ENCODE measurements around the gene MTURN. TPM values are rescaled to one million over a fixed set of nuclear protein-coding genes. Genes with fewer than 3 reads are reported as not detected.

The MTURN gene
- total and polyA plus RNA-seq, 10 of the 15 experiments (the other 5 are each of a cell fraction or from before 2014, with no cell fraction given): 0.52 to 5.0 (median 3.3) TPM

DNA sequence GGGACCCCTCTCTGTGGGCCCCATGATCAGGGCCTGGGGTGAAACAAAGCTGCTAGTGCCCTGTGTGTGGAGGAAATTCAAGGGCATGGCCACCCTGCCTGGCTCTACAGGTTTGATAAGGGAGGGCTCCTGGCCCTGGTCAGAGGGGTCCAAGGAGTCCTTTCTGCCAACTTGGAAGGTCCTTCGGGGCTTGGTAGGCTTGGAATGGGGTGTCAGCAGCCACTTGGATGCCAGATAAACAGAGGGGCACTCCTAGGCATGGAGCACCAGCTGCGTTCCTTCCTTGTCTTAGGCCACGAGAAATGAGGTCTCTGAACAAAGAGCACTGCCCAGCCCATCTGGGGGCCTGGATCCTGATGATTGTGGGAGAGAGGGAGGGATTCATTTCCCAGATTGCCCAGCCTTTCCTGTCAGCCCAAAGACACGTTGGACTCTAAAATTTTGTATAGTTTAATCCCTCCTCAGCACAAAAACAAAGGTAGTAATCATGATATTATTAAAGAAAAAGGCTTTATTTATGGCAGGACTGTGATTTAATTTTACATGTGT, 5.1 kb downstream of the MTURN start:
- POLR2A ChIA-PET: no interaction called here
- intact Hi-C loops (cut with micrococcal nuclease; ENCODE audit: unreplicated experiment): no loop called here
- Histone ChIP-seq H3K27me3 (replicated peaks in 1 of 2; ENCODE audit: control insufficient read depth in 2 of 2, insufficient read depth in 2 of 2, low read length in 1 of 2) (peaks cover 0 to 3% of the 10 kb centered on the region in 2 experiments; a peak in 1 of 4 replicates), H3K4me3 (no peak overlapping the region), H3K4me1 (ENCODE audit: control insufficient read depth, insufficient read depth, low read length) (peaks cover 4% of the 10 kb centered on the region; the same call in 1 of the 2 replicates), H4K20me1 (ENCODE audit: control insufficient read depth, insufficient read depth) (no peaks in the 10 kb centered on the region), H3K27ac (ENCODE audit: control insufficient read depth, insufficient read depth) (no peak overlapping the region), H3K36me3 (ENCODE audit: control insufficient read depth in 2 of 2, insufficient read depth in 2 of 2, low read length in 1 of 2) (no peaks in the 10 kb centered on the region), H3K9me3 (replicated peaks; ENCODE audit: control insufficient read depth, insufficient read depth, low read length) (no peaks in the 10 kb centered on the region; the same call in 2 of the 3 replicates), H3K79me2 (ENCODE audit: control insufficient read depth, insufficient read depth, low read length) (no peaks in the 10 kb centered on the region), H3K4me2 (ENCODE audit: control insufficient read depth, insufficient read depth) (no peak overlapping the region), H2AFZ (ENCODE audit: control insufficient read depth, low read depth, low read length) (no peak overlapping the region), H3K9ac (ENCODE audit: control insufficient read depth, insufficient read depth, low read length) (no peak overlapping the region)
- RAD21 ChIA-PET (ENCODE audit: unreplicated experiment): no interaction called here
- BruUV-seq (replicated peaks): no TSS peak
- CTCF ChIA-PET: interaction anchor here (0.6 kb wide), 1 partner anchor 64 kb away, joined by 3 read pairs; no protein-coding TSS in a partner anchor
- WGBS (ENCODE audit: insufficient coverage, insufficient replicate concordance, low lambda C conversion rate, missing lambda C conversion rate): 38% methylated on average over 4 of the region's 4 CpGs
- FAIRE-seq (no peak), DNase-seq (ENCODE audit: low read depth, low spot score) (no peak), ATAC-seq (no peak)
- SMC1A ChIA-PET (ENCODE audit: uncharacterized antibody, unreplicated experiment): no interaction called here
- TF ChIP-seq RAD21 (IDR thresholded peaks at IDR 0.05; ENCODE audit: insufficient read depth, low read depth, low read length) (no peak), PML (IDR thresholded peaks at IDR 0.05; ENCODE audit: low read length) (no peak), PAX8 (IDR thresholded peaks at IDR 0.05) (no peak), RELA (IDR thresholded peaks at IDR 0.05; ENCODE audit: borderline replicate concordance, partially characterized antibody) (no peak)
- TF ChIP-seq, protein P1, sequence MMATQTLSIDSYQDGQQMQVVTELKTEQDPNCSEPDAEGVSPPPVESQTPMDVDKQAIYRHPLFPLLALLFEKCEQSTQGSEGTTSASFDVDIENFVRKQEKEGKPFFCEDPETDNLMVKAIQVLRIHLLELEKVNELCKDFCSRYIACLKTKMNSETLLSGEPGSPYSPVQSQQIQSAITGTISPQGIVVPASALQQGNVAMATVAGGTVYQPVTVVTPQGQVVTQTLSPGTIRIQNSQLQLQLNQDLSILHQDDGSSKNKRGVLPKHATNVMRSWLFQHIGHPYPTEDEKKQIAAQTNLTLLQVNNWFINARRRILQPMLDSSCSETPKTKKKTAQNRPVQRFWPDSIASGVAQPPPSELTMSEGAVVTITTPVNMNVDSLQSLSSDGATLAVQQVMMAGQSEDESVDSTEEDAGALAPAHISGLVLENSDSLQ (IDR thresholded peaks at IDR 0.05): no peak
- in situ Hi-C loops (cut with MboI): no loop called here

DNA sequence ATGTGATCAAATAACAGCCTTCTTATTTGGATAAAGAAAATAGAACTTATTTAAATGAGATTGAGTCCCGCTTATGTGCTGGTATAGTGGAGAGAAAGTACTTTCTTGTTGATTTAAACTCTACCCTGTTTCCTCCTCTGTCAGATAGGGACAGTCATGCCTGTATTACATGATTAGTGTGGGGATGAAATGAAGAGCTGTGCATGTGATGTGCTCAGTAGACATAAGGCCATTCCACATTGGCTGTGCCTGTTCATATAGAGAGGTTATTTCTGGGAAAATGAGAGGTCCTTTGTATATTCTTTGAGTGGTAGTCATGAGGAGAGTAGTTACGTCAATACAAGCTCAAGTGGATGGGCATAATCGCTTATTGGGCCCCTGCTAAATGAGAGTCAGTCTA, 5.7 kb downstream of the MTURN start:
- no peak overlapping the region for H3K9ac ChIP-seq (ENCODE audit: control insufficient read depth, insufficient read depth, low read length)
- ATAC-seq (no peak), FAIRE-seq (no peak), DNase-seq (ENCODE audit: low read depth, low spot score) (no peak)
- H2AFZ ChIP-seq (ENCODE audit: control insufficient read depth, low read depth, low read length): no peak overlapping the region
- H3K27me3 ChIP-seq (replicated peaks in 1 of 2; ENCODE audit: control insufficient read depth in 2 of 2, insufficient read depth in 2 of 2, low read length in 1 of 2): peaks cover 0 to 3% of the 10 kb centered on the region in 2 experiments; a peak in 1 of 4 replicates
- H3K27ac ChIP-seq (ENCODE audit: control insufficient read depth, insufficient read depth): no peak overlapping the region
- 57% methylated on average over 3 of the region's 3 CpGs for WGBS (ENCODE audit: insufficient coverage, insufficient replicate concordance, low lambda C conversion rate, missing lambda C conversion rate)
- no peaks in the 10 kb centered on the region for H3K36me3 ChIP-seq (ENCODE audit: control insufficient read depth in 2 of 2, insufficient read depth in 2 of 2, low read length in 1 of 2)
- H3K9me3 ChIP-seq (replicated peaks; ENCODE audit: control insufficient read depth, insufficient read depth, low read length): no peaks in the 10 kb centered on the region; the same call in 2 of the 3 replicates
- POLR2A ChIA-PET: no interaction called here
- H3K4me3 ChIP-seq: no peak overlapping the region
- H3K79me2 ChIP-seq (ENCODE audit: control insufficient read depth, insufficient read depth, low read length): no peaks in the 10 kb centered on the region
- no TSS peak for BruUV-seq (replicated peaks)
- CTCF ChIA-PET: no interaction called here
- RAD21 ChIA-PET (ENCODE audit: unreplicated experiment): no interaction called here
- TF ChIP-seq ZNF622 (IDR thresholded peaks at IDR 0.05) (no peak), ZNF217 (IDR thresholded peaks at IDR 0.05) (no peak)
- TF ChIP-seq, protein P2, sequence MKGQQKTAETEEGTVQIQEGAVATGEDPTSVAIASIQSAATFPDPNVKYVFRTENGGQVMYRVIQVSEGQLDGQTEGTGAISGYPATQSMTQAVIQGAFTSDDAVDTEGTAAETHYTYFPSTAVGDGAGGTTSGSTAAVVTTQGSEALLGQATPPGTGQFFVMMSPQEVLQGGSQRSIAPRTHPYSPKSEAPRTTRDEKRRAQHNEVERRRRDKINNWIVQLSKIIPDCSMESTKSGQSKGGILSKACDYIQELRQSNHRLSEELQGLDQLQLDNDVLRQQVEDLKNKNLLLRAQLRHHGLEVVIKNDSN (IDR thresholded peaks at IDR 0.05; ENCODE audit: borderline replicate concordance, extremely low read length, insufficient read depth, low read depth, low read length): no peak
- no peak overlapping the region for H3K4me2 ChIP-seq (ENCODE audit: control insufficient read depth, insufficient read depth)
- peaks cover 3% of the 10 kb centered on the region; the same call in 1 of the 2 replicates for H3K4me1 ChIP-seq (ENCODE audit: control insufficient read depth, insufficient read depth, low read length)
- no peaks in the 10 kb centered on the region for H4K20me1 ChIP-seq (ENCODE audit: control insufficient read depth, insufficient read depth)
- intact Hi-C loops (cut with micrococcal nuclease; ENCODE audit: unreplicated experiment) (no loop called here), in situ Hi-C loops (cut with MboI) (no loop called here)
- SMC1A ChIA-PET (ENCODE audit: uncharacterized antibody, unreplicated experiment): no interaction called here

Data from GM12878 (cell line).